Measurements from ENCODE around the gene GSTA3.

Gene GSTA3

GRCh38 chr6:52946306-52946705 lies 36.8 kb upstream of the GSTA3 start:
- TF ChIP-seq TAF1 (IDR thresholded peaks at IDR 0.05; ENCODE audit: borderline replicate concordance, insufficient read depth, low read length): no peak
- TF ChIP-seq FOXP2 (optimal IDR thresholded peaks at IDR 0.05; ENCODE audit: borderline replicate concordance, extremely low read depth, extremely low read length, insufficient read depth): no peak
- TF ChIP-seq REST (IDR thresholded peaks at IDR 0.05; ENCODE audit: insufficient read depth in 1 of 2, low read depth in 2 of 2, low read length in 2 of 2): no peak

- TF ChIP-seq REST (IDR thresholded peaks at IDR 0.05; ENCODE audit: insufficient read depth in 1 of 2, low read depth in 2 of 2, low read length in 2 of 2) (no peak), FOXP2 (optimal IDR thresholded peaks at IDR 0.05; ENCODE audit: borderline replicate concordance, extremely low read depth, extremely low read length, insufficient read depth) (no peak), POLR2AphosphoS5 (IDR thresholded peaks at IDR 0.05; ENCODE audit: low read depth, low read length) (no peak), SIN3A (IDR thresholded peaks at IDR 0.05; ENCODE audit: borderline replicate concordance, insufficient read depth, low read length) (no peak), TAF1 (IDR thresholded peaks at IDR 0.05; ENCODE audit: borderline replicate concordance, insufficient read depth, low read length) (no peak)
These were observed 32.7 kb upstream of the GSTA3 start for GRCh38 chr6:52942221-52942620.

GRCh38 chr6:52937908-52938307 lies 28.4 kb upstream of the GSTA3 start:
- no peak for TF ChIP-seq SIN3A (IDR thresholded peaks at IDR 0.05; ENCODE audit: borderline replicate concordance, insufficient read depth, low read length)
- TF ChIP-seq POLR2AphosphoS5 (IDR thresholded peaks at IDR 0.05; ENCODE audit: low read depth, low read length): no peak
- no peak for TF ChIP-seq REST (IDR thresholded peaks at IDR 0.05; ENCODE audit: insufficient read depth in 1 of 2, low read depth in 2 of 2, low read length in 2 of 2)
- no peak for TF ChIP-seq TAF1 (IDR thresholded peaks at IDR 0.05; ENCODE audit: borderline replicate concordance, insufficient read depth, low read length)
- TF ChIP-seq FOXP2 (optimal IDR thresholded peaks at IDR 0.05; ENCODE audit: borderline replicate concordance, extremely low read depth, extremely low read length, insufficient read depth): no peak

GRCh38 chr6:52933778-52934177 lies 24.3 kb upstream of the GSTA3 start:
- no peak for TF ChIP-seq POLR2AphosphoS5 (IDR thresholded peaks at IDR 0.05; ENCODE audit: low read depth, low read length)
- TF ChIP-seq SIN3A (IDR thresholded peaks at IDR 0.05; ENCODE audit: borderline replicate concordance, insufficient read depth, low read length): no peak
- no peak for TF ChIP-seq FOXP2 (optimal IDR thresholded peaks at IDR 0.05; ENCODE audit: borderline replicate concordance, extremely low read depth, extremely low read length, insufficient read depth)
- TF ChIP-seq TAF1 (IDR thresholded peaks at IDR 0.05; ENCODE audit: borderline replicate concordance, insufficient read depth, low read length): no peak
- TF ChIP-seq REST (IDR thresholded peaks at IDR 0.05; ENCODE audit: insufficient read depth in 1 of 2, low read depth in 2 of 2, low read length in 2 of 2): no peak

- TF ChIP-seq POLR2AphosphoS5 (IDR thresholded peaks at IDR 0.05; ENCODE audit: low read depth, low read length): no peak
These were observed 21.9 kb upstream of the GSTA3 start for GRCh38 chr6:52931351-52931750.

Measured in PFSK-1 (cell line).